Effector memory CD8-positive, alpha-beta T cell (primary cell): ENCODE measurements around the gene FGD5.
A peak's percentile ranks its signal among the peaks of the same experiment; 100 is the strongest.

ENCODE experiments used
- ATAC-seq: fragments of 150-1000 bp; cut with Tn5 transposase; replicated peaks from 2 replicates; pipeline ENCODE4 v1.10.0; 2021; ENCODE audit warnings: mild to moderate bottlenecking, moderate library complexity
- DNase-seq, 3 experiments: peaks; one replicate each; pipeline ENCODE4 v3.0.0; 2021
- H3K27ac Mint-ChIP-seq, 2 donors: one replicate each; pipeline ENCODE4 v1.8.0; 2022; ENCODE audit warnings: mild to moderate bottlenecking in 2 of 2, mixed read lengths in 2 of 2, moderate library complexity in 2 of 2
- H3K27me3 Mint-ChIP-seq, 2 donors: one replicate each; pipeline ENCODE4 v1.8.0; 2022; ENCODE audit warnings: mixed read lengths in 2 of 2
- H3K36me3 Mint-ChIP-seq: one replicate; pipeline ENCODE4 v1.8.0; 2022; ENCODE audit warnings: mild to moderate bottlenecking, moderate library complexity, mixed read lengths; ENCODE audit not compliant: insufficient read depth
- H3K4me1 Mint-ChIP-seq, 2 donors: one replicate each; pipeline ENCODE4 v1.8.0; 2022; ENCODE audit warnings: low read depth in 2 of 2, mixed read lengths in 2 of 2
- H3K4me3 Mint-ChIP-seq, 2 donors: one replicate each; pipeline ENCODE4 v1.8.0; 2022; ENCODE audit warnings: mild to moderate bottlenecking in 2 of 2, mixed read lengths in 2 of 2, moderate library complexity in 2 of 2
- H3K9me3 Mint-ChIP-seq, 2 donors: one replicate each; pipeline ENCODE4 v1.8.0; 2022; ENCODE audit warnings: mixed read lengths in 2 of 2

Gene FGD5

GRCh38 chr3:14950274-14950673 lies 131.5 kb downstream of the FGD5 start:
- peaks cover 28 to 68% of the 10 kb centered on the region in 2 donors for H3K4me1 Mint-ChIP-seq
- no peak overlapping the region for H3K4me3 Mint-ChIP-seq
- H3K27ac Mint-ChIP-seq = peak overlapping the region in 1 of 2 donors; percentile 19
- no peaks in the 10 kb centered on the region for H3K27me3 Mint-ChIP-seq
- DNase-seq (no peak), ATAC-seq (no peak)
- H3K9me3 Mint-ChIP-seq = no peaks in the 10 kb centered on the region
- peaks cover 28% of the 10 kb centered on the region for H3K36me3 Mint-ChIP-seq

DNA sequence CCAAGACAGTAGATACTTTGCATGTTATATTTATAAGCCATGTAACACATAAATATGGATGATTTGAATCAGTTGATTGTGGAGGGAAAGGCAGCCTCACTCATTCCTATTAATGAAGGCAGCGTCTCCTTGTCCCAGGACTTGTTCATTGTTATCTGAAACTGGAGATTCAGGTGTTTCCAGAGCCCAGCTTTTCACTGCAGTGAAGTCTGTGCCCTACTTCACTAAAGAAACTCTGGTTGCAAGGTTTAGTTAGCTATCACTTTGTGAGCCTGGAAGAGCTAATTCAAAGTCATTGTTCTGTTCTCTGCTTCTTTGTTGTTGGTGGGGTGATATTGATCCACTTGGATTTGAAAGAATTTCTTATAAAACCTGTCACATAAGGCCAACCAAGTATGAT lies 138.4 kb downstream of the FGD5 start:
- Mint-ChIP-seq H3K9me3 (no peaks in the 10 kb centered on the region), H3K27me3 (no peaks in the 10 kb centered on the region), H3K36me3 (peaks cover 7% of the 10 kb centered on the region), H3K27ac (peak overlapping the region in 1 of 2 donors; percentile 23), H3K4me1 (peaks cover 23 to 62% of the 10 kb centered on the region in 2 donors), H3K4me3 (no peak overlapping the region)
- ATAC-seq (no peak), DNase-seq (no peak)

- ATAC-seq (no peak), DNase-seq (no peak)
- H3K4me3 Mint-ChIP-seq = no peak overlapping the region
- H3K9me3 Mint-ChIP-seq = no peaks in the 10 kb centered on the region
- H3K4me1 Mint-ChIP-seq = peaks cover 19 to 59% of the 10 kb centered on the region in 2 donors
- no peaks in the 10 kb centered on the region for H3K27me3 Mint-ChIP-seq
- peak overlapping the region in 1 of 2 donors; percentile 97 for H3K27ac Mint-ChIP-seq
- H3K36me3 Mint-ChIP-seq = peaks cover 9% of the 10 kb centered on the region
Observed at GRCh38 chr3:14957925-14958324, 139.2 kb downstream of the FGD5 start.

- no peak for DNase-seq
- peaks cover 14% of the 10 kb centered on the region for H3K36me3 Mint-ChIP-seq
- ATAC-seq = peak; percentile 70
- H3K9me3 Mint-ChIP-seq = no peaks in the 10 kb centered on the region
- H3K27me3 Mint-ChIP-seq = no peaks in the 10 kb centered on the region
- peak overlapping the region; percentile 84 to 97 for H3K27ac Mint-ChIP-seq
- peaks cover 18 to 54% of the 10 kb centered on the region in 2 donors for H3K4me1 Mint-ChIP-seq
- H3K4me3 Mint-ChIP-seq = peak overlapping the region; percentile 68 to 81
Observed at GRCh38 chr3:14959359-14959943, 140.7 kb downstream of the FGD5 start.

DNA sequence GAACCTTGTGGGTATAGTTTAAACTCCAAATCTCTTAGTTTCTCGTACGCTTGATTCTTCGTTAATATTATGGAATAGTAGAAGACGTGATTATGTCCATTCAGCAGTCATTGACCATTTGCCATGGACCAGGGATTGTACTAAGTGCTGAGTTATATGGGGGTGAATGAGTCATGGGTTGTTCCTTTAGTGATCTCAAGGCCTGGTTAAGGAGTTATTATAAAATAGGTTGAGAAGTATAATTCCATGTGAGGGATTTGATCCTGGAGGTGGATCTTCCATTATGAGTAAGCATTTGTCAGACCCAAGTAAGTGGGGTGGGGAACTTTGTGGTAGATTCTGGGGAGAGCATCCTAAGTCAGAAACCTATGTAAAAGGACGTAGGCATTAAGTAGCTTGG lies 144.0 kb downstream of the FGD5 start:
- H3K27ac Mint-ChIP-seq = no peak overlapping the region
- no peaks in the 10 kb centered on the region for H3K9me3 Mint-ChIP-seq
- H3K4me3 Mint-ChIP-seq = no peak overlapping the region
- peaks cover 25% of the 10 kb centered on the region for H3K36me3 Mint-ChIP-seq
- peaks cover 14 to 36% of the 10 kb centered on the region in 2 donors for H3K4me1 Mint-ChIP-seq
- DNase-seq (no peak), ATAC-seq (no peak)
- no peaks in the 10 kb centered on the region for H3K27me3 Mint-ChIP-seq

DNA sequence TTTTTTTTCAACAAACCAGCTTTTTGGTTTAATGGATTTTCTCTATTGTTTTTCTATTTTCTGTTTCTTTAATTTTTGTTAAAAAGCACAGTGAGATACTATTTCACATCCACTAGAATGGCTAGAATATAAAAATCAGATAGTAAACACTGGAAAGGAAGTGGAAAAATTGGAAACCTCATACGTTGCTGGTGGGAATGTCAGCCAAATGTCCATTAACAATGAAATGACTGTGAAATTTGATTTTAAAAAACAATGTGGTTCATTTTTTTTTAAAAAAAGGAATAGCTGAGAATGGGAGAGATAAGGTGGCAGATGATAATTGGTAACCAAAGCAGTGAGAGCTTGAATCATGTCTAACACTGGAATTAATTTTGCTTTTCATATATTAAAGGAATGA lies 148.5 kb downstream of the FGD5 start:
- Mint-ChIP-seq H3K36me3 (peaks cover 31% of the 10 kb centered on the region), H3K27me3 (no peaks in the 10 kb centered on the region), H3K9me3 (no peaks in the 10 kb centered on the region), H3K27ac (no peak overlapping the region), H3K4me1 (peaks cover 1 to 19% of the 10 kb centered on the region in 2 donors), H3K4me3 (no peak overlapping the region)
- DNase-seq = no peak
- ATAC-seq = no peak

DNA sequence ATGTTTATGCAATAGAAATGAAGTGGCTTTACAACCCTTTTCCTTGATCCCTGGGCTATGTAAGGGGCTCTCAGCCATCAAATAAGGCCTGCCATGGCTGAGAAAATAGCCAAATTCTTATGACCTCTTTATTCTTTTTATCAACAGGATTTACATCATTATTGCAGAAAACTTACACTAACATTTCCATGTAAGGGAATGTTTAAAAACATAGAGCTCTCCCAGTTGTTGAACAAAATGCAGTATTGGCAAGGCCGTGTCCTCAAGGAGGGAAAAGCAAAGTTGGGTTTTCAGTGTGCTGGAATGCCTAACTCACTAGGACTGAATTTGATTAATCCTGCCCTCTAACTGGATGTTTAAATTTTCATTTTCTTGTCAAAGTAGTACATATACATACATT lies 150.9 kb downstream of the FGD5 start:
- Mint-ChIP-seq H3K36me3 (peaks cover 39% of the 10 kb centered on the region), H3K27me3 (no peaks in the 10 kb centered on the region), H3K27ac (peak overlapping the region in 1 of 2 donors; percentile 20), H3K4me3 (no peak overlapping the region), H3K9me3 (no peaks in the 10 kb centered on the region), H3K4me1 (peaks cover 6 to 25% of the 10 kb centered on the region in 2 donors)
- ATAC-seq (no peak), DNase-seq (no peak)

- ATAC-seq (no peak), DNase-seq (no peak)
- Mint-ChIP-seq H3K4me3 (no peak overlapping the region), H3K27me3 (no peaks in the 10 kb centered on the region), H3K36me3 (peaks cover 23% of the 10 kb centered on the region), H3K27ac (peak overlapping the region; percentile 3 to 83), H3K9me3 (no peaks in the 10 kb centered on the region), H3K4me1 (peaks cover 10 to 44% of the 10 kb centered on the region in 2 donors)
Observed at GRCh38 chr3:14976317-14976716, 157.6 kb downstream of the FGD5 start.

GRCh38 chr3:14980689-14981088 lies 161.9 kb downstream of the FGD5 start:
- DNase-seq = no peak
- Mint-ChIP-seq H3K36me3 (no peaks in the 10 kb centered on the region), H3K27ac (peak overlapping the region; percentile 22 to 27), H3K4me3 (no peak overlapping the region), H3K4me1 (peaks cover 5 to 43% of the 10 kb centered on the region in 2 donors), H3K9me3 (no peaks in the 10 kb centered on the region), H3K27me3 (no peaks in the 10 kb centered on the region)
- ATAC-seq = no peak
